NCI-H2029 (cell line): ENCODE results near the gene ALKBH3.

Experiments used
- DNase-seq: peaks from one replicate; lab custom pipeline; 2025; lab: John Stamatoyannopoulos, UW

Gene ALKBH3

DNA sequence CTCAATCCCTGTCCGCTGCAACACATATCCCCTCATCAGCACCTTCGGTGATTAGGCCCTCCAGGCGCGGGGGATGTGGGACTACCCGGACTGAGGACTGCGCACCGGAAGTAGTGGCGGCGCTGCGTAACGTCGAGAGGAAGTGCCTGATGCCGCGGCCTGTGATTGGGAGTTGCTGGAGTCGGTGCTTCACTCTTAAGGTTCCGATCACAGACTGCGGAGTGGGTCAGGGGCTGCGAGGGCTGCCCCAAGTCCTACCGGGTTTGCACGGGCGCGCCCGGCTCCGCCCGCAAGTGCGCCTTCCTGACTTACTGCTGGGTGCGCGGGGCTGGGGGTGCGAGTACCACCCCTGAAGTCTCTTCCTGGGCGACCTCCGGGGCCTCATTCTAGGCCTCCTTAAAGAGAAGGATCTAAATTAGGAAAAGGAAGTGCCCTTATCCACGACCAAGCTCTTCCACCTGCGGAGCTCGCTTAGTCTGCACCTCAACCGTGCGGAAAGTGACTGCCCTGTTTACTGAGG, at the start of gene ALKBH3:
ALKBH3 (plus strand) TSS at position 192 of the 520 bp plus-strand sequence. CDS start 1,822 bp downstream, outside the sequence.
- peak; percentile 73 for DNase-seq

DNA sequence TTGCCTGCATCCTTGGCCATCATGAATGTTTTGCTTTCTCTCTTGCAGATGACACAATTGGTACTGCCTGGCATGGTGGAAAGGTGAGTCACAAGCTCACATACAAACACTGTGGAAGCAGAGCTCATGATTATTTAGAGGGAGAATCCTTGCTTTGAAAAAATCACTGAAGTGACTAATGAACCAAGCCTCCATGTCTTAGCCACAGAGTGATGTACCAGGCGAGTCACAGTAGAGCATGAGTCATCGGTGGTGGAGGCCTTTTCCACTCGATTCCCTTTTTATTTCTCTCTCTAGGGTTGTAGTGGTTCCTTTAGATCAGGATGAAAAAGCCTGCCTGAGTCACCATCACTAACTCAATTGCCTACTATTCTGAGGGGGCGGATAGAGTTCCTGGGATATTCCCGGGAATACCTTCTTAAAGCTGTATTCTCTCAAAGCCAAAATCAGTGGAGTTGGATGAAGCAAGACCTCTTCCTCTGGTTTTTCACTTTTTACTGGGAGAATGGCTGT, 49.6 kb upstream of the ALKBH3 start:
- DNase-seq = no peak

DNA sequence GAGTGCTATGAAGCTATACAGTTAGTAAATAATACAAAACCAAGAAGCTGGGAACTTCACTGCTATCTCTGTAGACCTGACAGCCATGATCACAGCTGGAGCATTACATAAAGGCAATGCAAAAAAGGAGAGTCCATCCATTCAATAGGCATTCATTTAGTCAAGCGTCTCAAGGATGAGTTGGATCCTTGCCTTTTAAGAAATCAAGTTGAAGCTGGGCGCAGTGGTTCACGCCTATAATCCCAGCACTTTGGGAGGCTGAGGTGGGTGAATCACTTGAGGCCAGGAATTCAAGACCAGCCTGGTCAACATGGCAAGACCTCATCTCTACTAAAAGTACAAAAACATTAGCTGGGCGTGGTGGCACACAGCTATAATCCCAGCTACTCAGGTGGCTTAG, 48.1 kb upstream of the ALKBH3 start:
- no peak for DNase-seq

DNA sequence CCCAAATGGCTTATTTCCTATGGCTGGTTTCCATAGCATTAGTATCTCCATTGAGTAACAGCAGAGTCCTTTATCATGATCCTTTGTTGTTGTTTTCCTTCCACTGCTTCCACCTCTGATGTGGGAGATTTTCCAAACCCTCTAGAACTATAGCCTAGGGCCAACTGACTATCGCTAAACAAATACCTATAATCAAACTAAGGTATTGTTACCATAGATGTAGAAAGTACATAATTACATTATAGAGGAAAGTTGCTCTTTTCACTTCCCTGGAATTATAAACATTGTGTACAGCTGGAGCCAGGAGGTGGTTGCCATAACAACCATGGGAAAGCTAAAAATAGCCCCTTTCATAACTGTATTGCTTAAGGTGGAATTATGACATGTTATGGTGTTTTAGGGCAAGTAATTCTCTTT, 47.0 kb upstream of the ALKBH3 start:
- no peak for DNase-seq

- DNase-seq = no peak
Measured at GRCh38 chr11:43834286-43834685, 46.3 kb upstream of the ALKBH3 start.

DNA sequence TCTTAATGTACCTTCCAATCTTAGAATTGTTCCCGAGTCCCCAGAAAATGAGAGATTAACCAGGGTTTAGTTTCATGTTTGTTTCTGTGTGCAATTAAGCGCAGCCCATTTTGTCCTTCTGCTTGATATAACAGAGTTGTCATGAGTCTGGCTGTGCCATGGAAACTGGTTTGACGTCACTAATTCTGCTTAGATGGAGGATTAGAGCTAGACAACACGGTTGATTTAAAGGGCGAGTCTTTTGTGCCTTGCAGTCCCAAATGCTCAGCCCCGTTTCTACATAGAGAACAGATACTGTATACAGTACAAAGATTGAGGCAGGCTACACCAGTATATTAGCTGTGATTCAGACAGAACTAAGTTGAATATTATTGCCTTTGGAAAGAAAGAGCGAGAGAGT, 45.5 kb upstream of the ALKBH3 start:
- DNase-seq = no peak

GRCh38 chr11:43837879-43838278, 42.8 kb upstream of the ALKBH3 start:
- DNase-seq = no peak

DNA sequence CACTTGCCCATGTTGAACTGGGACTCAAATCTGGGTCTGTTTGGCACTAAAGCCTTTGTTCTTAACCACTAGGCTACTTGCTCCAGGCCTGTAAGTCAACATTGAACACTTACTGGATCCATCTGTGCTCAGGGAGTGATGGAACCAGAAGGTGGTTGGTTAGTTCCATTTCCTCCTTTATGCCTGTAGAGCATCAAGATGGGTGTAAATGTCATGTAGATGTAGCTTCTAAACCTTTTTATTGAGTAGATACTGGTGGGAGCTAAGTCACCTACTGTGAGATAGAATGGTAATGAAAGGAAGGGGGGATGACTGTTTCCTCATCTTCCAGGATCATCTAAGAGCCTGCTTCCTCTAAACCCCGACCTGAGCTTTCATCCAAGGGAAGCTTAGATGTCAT, 38.6 kb upstream of the ALKBH3 start:
- no peak for DNase-seq

GRCh38 chr11:43845816-43846215, 34.8 kb upstream of the ALKBH3 start:
- DNase-seq = no peak

GRCh38 chr11:43852057-43852636, 28.5 kb upstream of the ALKBH3 start:
- no peak for DNase-seq

GRCh38 chr11:43853781-43854180, 26.9 kb upstream of the ALKBH3 start:
- DNase-seq = no peak

DNA sequence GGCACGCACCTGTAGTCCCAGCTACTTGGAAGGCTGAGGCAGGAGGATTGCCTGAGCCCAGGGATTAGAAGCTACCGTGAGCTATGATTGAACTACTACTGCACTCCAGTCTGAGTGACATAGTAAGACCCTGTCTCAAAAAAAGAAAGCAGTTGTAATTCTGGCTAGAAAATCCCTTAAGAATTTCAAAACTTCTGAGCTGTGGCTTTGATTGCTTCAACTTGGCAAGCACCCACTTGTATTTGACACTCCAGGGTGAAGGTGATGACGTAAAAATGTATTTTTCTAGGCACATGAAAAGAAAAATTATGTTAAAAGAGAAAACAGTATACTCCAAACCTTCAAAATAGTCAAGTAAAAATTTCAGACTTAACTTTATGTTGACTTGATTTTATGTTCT, 23.6 kb upstream of the ALKBH3 start:
- DNase-seq = no peak

DNA sequence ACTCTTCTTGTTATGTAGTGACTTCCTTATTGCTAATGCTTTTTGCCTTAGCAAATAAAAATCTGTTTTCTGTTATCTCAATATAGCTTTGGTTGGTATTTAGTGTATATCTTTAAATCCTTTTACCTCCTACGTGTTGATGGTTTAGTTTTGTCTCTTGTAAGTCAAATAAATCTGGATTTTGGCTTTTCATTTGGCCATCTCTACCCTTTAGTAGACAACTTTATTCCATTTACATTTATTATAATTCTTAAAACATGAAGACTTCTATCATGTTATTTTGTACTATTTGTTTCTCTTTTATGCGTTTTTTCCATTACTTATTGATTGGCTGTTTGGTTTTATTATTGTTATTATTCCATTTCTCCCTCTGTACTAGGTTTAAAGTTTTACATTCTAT, 19.5 kb upstream of the ALKBH3 start:
- DNase-seq = no peak

DNA sequence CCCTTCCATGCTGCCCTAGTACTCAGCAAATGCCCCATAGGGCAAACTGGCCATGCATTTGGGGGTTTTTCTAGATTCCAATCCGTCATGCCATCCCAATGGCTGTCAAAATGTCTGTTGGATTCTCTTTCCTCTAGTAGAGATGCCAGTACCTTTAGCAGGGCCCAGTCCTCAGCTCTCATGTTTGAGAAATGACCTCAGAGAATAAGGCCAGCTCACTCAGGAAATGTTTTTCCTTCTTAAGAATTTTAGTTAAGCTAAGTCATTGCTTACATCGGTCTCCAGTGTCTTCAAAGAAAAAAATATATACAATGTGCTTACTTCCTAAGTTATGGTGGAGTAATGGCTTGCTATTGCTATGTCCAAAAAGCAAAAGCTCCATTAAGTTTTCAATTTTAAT, 14.1 kb upstream of the ALKBH3 start:
- no peak for DNase-seq

GRCh38 chr11:43866969-43867368, 13.7 kb upstream of the ALKBH3 start:
- DNase-seq = no peak

- DNase-seq = no peak
Measured at GRCh38 chr11:43868852-43869567, 11.6 kb upstream of the ALKBH3 start.

DNA sequence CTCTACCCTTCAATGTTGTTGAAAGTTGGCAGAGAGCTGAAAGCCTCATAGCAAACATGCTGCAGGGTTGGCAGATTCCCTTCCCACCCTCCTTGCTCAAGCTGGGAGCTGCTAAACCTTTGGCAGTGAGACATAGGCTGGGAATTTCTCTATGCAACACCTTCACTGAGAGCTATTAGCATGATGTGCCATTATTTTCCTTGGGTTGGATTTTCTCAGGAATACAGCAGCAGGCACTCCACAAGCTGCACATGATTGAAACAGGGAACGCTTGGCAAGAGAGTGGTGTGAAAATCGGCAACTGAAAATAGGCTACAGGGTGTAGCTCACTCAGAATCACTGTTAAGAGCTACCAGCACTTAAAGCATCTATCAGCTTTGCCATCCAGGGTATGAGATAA, 9.6 kb upstream of the ALKBH3 start:
- no peak for DNase-seq

DNA sequence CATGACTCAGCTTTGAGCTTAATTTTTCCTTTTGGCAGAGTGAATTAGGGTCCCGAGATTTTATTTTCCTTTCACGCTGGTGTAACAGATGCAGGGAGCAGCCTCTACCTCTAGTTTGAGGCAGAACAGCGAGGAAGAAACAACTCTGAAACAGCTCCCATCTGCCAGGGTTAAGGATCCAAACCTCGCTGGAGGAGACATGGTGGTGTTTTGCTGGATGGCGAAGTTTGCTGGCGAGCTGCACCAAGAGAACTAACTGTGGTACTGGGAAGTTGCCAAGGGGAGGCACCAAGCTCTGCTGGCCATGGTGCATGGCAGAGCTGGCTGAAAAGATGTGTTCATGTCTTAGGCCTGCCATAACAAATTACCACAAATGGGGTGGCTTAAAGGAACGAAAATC, 7.6 kb upstream of the ALKBH3 start:
- DNase-seq = no peak

GRCh38 chr11:43874078-43874477, 6.6 kb upstream of the ALKBH3 start:
- no peak for DNase-seq

DNA sequence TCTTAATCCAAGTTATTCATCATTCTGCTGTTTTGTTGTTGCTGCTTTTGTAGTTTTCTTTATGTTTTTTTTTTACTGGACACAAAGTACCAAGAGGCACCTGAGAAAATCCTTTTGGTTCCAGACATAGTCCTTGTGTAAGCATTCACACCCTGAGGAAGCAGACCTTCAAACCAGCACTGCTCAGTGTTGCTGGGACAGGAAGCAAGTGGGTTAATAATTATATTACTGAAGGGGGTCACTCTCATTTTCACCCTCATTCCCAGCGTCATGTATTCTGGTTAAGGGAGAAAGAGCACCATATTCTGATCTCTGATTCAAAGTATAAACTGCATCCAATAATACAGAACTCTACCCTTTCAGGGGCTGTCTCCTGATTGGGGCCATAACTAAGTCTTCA, 5.9 kb upstream of the ALKBH3 start:
- no peak for DNase-seq

DNA sequence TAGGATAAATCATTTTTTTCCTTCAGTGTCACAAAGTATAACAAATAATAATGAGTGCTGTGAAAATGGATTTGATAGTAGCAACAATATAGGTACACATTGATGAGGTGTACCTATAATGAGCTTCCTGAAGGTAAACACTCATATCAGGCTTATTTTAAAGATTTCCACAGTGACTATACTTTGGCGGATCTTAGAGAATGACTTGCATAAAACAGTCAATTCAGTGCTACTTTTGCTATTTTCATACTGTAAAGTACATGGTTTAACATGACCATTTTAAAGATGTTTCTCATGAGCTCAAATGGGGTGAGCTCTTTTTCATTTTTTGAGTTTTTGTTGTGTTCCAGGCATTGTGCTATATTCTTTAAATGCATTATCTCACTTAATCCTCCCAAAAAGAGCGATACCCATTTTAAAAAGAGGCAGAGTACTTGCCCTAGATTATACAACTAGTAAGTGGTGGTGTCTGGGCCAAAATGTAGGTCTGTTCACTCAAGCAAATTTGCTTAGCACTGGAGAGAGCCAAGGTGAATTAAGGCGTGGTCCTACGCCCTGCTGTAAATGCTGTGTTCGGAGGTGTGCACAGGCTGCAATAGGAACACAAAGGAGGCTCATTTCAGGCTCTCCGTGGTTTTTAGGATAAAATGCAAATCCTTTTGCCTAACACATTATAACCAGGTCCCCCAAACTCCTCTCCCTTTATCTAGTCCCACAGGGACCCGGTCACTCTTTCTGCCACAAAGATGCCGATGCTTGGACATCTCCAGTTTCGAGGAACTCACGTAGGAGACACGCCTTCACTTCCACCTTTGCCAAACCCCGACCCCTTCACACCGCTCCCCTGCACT, 617 bp upstream of the ALKBH3 start:
- DNase-seq = no peak

DNA sequence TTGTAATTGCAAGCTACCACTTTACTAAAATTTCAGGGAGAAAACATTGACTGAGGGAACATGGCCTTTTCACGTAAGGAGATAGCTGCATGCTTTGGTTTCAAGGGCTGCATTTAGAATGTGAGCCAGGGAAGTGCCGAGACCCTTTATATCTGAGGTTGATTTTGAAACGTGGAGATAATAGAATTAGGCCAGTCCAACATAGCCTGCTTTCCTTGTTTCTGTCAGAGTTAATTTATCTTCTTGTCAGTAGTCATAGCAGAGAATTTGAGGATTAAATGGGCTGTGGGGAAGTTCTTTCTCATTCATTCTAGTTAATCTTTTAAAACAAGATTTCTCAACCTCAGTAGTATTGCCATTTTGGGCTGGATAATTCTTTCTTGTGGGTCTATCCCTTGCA, 12.2 kb downstream of the ALKBH3 start:
- DNase-seq = no peak

GRCh38 chr11:43894546-43894945, 13.9 kb downstream of the ALKBH3 start:
- no peak for DNase-seq
